Measurements from ENCODE around the gene CENPX.

Gene CENPX

DNA sequence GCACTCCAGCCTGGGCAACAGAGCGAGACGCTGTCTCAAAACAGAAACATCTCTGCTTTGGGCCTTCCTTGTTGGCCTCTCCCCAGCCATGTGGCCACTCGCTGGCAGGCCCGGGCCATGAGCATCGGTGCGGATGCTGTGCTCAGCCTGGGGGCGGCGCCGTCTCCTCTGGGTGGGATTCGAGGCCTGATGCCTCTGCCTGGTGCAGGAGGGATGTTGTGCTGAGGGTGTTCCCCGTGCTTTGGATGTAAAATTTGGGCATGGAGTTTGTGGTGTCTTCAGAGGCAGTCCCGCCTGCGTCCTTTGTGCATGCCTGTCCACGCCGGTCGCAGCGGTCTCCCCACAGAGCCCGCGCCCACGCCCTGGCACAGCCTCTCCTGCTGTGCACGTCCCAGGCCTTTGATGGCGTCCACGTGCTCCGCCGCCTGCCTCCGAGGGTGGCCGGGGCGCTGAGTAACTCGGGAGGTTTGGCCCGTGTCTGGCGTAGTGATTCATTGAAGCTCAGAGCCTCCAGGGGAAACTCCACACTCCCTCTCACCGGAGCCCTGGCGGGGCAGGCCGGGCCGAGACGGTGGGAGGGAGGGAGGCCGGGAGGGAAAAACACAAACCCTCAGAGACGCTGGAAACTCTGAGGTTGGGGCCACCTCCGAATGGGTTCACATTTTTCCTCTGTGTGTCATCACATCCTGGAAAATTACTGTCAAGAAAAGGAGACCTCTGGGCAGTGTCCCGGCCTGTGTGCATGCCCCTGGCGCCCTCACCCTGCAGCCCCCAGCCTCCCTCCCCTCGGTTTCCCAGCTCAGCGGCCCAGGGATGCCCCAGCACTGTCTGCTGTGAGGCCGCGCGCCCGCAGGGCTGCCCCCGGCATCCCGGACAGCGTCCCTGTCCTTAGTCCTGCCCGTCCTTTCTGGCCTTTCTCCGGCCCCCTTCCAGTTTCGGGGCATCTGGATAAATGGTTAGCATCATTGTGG is 19.0 kb downstream of the CENPX start:
- Histone ChIP-seq H3K4me3 (peak overlapping the region; percentile 21), H3K27ac (peak overlapping the region; percentile 16 to 71)
- TF ChIP-seq, protein P1, sequence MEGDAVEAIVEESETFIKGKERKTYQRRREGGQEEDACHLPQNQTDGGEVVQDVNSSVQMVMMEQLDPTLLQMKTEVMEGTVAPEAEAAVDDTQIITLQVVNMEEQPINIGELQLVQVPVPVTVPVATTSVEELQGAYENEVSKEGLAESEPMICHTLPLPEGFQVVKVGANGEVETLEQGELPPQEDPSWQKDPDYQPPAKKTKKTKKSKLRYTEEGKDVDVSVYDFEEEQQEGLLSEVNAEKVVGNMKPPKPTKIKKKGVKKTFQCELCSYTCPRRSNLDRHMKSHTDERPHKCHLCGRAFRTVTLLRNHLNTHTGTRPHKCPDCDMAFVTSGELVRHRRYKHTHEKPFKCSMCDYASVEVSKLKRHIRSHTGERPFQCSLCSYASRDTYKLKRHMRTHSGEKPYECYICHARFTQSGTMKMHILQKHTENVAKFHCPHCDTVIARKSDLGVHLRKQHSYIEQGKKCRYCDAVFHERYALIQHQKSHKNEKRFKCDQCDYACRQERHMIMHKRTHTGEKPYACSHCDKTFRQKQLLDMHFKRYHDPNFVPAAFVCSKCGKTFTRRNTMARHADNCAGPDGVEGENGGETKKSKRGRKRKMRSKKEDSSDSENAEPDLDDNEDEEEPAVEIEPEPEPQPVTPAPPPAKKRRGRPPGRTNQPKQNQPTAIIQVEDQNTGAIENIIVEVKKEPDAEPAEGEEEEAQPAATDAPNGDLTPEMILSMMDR (IDR thresholded peaks at IDR 0.05), result no peak
- DNase-seq (ENCODE audit: low spot score), result peak; percentile 91

DNA sequence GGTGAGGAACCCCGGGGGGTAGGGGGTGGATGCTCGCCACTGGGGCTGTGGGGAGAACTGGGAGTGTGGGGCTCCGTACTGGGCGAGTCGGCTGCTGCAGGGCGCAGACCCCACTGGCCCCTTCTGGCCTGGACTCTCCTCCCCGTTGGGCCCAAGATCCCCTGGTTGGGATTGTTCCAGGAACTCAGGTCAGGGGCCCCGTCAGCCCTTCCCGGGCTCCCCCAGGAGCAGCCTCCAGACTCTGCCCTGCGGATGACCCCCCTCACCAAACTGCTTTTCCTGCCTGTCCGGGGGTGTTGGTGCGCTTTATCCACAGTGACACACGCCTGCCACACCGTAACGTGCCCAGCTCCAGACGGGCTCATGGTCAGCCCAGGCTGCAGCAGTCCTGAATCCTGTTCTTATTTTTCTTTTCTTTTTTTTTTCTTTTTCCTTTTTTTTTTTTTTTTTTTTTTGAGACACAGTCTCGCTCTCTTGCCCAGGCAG is 21.1 kb downstream of the CENPX start:
- no peak for DNase-seq (ENCODE audit: low spot score)
- TF ChIP-seq, protein P1 (IDR thresholded peaks at IDR 0.05), result no peak
- no peak overlapping the region for H3K27ac ChIP-seq
- no peak overlapping the region for H3K4me3 ChIP-seq

DNA sequence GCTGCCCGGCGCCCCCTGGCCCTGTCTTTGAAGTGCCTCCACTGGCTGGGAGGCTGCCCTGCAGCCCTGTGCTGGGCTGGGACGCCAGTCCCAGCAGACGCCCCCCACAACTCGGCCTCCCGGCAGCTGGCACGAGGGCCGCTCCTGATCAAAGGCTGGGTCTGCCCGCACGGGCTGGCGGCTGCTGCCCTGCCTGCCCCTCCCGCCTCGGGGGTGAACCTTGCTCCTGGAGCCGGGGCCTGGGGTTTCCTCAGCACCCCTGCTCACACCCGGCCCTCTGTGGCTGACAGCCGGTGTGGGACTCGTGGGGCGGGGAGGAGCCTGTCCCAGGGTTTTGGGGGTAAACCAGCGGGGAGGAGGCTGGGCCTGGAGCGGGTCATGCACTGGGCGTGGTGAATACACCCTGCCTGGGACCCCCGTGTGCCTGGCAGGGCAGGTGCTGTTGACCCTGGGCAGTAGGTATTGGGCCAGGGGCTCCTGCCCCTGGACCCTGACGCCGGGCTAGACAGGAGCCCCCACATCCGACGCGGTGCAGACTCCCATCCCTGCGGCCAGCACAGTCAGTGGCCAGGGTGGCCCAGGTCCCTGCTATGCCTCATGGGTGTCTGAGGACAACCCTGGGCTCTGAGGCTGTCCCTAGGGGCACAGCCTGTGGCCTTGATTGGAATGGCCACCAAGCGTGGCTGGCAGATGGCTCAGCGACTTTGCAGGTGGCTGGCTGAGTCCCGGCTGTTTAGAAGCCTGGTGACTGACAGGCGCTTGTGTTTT is 21.7 kb downstream of the CENPX start:
- DNase-seq (ENCODE audit: low spot score), result no peak
- no peak overlapping the region for H3K27ac ChIP-seq

DNA sequence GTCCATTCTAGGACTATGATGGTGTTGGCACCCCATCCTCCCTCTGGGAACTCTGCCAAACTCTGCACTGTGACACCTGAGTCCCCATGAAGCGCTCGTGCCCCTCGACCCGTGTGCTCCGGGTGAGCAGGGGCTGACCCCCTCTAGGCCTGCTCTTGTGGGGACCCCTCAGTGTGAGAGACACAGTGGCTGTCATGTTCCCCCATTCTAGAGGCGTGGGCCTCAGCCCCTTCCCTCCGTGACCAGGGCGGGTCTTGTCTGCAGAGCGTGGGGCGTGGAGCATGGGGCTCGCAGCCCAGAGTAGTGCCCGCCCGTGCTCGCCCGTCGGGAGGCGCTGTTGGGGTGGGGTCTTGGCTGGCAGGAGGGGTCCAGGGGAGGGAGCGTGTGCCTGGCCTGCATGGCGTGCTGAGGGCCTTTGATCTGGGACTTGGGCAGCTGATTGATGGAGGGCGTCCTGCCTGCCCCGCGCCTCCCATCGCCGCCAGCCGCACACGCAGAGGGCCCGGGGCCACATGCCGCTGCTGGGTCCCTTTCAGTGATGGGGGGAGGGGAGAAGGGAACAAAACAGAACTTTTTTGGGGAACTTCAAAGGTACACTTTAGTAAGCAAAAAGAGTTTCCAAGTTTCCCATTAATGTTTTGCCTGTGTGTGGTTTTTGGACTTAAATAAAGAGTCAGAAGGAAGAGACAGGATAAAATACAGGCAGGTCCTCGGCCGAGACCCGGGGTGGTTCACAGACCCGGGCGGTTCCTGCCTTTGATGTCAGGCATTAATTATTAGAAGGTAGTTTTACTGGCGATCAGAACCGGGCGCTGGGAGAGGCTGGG is 22.5 kb downstream of the CENPX start:
- no peak for DNase-seq (ENCODE audit: low spot score)
- TF ChIP-seq, protein P1 (IDR thresholded peaks at IDR 0.05), result no peak
- no peak overlapping the region for H3K4me3 ChIP-seq
- no peak overlapping the region for H3K27ac ChIP-seq

More for the DNA sequence above, 21.7 kb downstream of the CENPX start:
- no peak overlapping the region for H3K4me3 ChIP-seq
- TF ChIP-seq, protein P1 (IDR thresholded peaks at IDR 0.05), result no peak

DNA sequence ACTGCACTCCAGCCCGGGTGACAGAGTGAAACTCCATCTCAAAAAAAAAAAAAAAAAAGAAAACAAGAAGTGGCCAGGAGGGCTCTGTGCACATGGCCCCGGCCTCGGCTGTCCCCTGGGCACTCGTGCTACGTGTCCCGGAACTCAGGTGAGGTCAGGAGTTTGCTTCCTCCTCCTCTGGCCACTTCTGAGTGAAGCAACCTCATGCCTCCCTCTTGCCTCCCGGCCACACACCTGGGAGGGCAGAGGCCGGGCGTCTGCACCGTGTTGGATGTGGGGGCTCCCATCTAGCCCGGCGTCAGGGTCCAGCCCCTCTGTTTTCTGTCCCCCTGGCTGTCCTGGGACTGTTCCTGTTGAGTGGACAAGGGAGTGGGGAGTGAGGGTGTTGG is 23.1 kb downstream of the CENPX start:
- no peak overlapping the region for H3K27ac ChIP-seq
- no peak for DNase-seq (ENCODE audit: low spot score)
- H3K4me3 ChIP-seq, result no peak overlapping the region
- TF ChIP-seq, protein P1 (IDR thresholded peaks at IDR 0.05), result no peak

DNA sequence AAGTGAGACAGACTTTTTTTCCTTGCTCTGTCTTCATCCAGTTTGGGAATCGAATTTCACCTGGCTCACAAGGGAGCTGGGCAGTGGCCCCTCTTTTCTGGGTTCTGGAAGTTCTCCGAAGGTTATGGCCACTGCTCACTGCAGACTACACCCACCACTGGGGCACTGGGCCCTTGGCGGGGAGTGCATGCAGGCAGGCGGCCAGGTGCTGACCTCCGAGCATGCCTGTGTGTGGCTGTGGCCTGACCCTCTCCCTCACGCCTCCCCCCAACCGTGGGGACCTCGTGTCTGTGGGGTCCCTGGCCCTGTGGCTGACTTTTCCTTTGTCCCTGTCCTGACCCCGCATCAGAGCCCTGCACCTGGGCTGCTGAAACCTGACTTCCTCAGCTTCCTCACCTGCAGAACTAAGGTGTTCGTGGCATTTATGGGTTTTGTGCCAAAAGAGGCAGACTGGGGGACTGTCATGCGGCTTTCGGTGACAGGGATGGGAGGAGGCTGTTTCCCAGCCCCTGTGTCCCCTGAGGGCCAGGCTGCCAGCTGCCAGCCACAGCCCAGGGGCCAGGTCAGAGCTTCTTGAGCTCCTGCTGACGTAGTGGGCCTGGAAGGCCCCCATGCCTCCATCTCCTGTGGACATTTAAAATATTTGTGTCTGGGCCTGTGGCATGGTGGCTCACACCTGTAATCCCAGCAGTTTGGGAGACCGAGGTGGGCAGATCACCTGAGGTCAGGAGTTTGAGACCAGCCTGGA is 23.8 kb downstream of the CENPX start:
- no peak for DNase-seq (ENCODE audit: low spot score)
- no peak overlapping the region for H3K27ac ChIP-seq
- no peak overlapping the region for H3K4me3 ChIP-seq
- TF ChIP-seq, protein P1 (IDR thresholded peaks at IDR 0.05), result no peak

Data from coronary artery (tissue), 2 donors.